Activated CD4-positive, CD25-positive, alpha-beta regulatory T cell treated with anti-CD3 and anti-CD28 coated beads, Interleukin-2, amount 50 U/mL, for 16 hours (primary cell): ENCODE measurements around the gene SOCS4.
A peak's percentile ranks its signal among the peaks of the same experiment; 100 is the strongest.

Experiments used
- DNase-seq: peaks from one replicate; pipeline ENCODE4 v3.0.0-alpha.2; 2020; ENCODE audit warnings: low read depth, low spot score

Gene SOCS4

DNA sequence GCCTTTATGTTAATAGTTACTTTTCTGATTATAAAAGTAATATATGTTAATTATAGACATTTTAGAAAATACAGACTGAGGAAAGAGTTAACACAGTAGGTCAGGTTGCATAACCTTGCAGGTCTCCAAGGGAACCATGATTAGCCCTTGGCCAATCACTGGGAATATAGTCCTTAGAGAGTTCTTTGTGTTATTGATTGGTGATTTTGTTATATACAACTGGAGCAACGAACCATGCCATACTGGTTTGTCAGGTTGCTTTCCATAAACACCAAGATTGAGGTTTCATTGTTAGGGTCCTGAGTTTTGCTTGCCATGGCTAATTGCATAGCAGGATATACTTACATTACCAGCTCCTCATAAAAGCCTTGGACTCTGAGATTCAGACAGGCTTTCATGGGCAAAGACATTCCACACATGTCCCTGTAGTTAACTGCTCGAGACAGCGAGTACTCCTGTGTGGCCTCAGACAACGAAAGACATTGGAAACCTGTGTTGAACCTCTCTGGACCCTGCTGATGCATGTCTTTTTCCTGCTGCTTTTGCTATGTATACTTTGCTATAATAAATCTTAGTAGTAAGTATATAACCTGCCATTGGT, 58.1 kb downstream of the SOCS4 start:
- no peak for DNase-seq

GRCh38 chr14:55086938-55087337, 59.9 kb downstream of the SOCS4 start:
- no peak for DNase-seq

- DNase-seq, result no peak
These were observed 61.3 kb downstream of the SOCS4 start for GRCh38 chr14:55088356-55088755.

DNA sequence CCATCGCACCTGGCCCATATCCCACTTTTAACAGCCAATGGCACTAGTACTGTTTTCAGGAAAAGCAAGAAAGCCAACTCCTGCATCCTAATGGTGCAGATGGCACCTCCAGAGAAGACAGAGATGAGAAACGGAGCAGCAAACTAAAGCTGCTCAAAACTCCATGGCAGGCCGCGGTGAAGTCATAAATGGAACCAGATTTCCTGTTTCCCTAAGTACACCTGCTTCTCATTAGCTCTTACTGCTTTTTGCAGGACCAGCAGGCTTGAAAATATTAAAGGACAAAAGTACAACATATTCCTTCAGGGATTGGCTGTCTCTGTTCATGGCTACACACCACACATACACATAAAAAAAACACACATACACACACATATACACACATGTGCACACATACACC, 65.3 kb downstream of the SOCS4 start:
- DNase-seq, result no peak

DNA sequence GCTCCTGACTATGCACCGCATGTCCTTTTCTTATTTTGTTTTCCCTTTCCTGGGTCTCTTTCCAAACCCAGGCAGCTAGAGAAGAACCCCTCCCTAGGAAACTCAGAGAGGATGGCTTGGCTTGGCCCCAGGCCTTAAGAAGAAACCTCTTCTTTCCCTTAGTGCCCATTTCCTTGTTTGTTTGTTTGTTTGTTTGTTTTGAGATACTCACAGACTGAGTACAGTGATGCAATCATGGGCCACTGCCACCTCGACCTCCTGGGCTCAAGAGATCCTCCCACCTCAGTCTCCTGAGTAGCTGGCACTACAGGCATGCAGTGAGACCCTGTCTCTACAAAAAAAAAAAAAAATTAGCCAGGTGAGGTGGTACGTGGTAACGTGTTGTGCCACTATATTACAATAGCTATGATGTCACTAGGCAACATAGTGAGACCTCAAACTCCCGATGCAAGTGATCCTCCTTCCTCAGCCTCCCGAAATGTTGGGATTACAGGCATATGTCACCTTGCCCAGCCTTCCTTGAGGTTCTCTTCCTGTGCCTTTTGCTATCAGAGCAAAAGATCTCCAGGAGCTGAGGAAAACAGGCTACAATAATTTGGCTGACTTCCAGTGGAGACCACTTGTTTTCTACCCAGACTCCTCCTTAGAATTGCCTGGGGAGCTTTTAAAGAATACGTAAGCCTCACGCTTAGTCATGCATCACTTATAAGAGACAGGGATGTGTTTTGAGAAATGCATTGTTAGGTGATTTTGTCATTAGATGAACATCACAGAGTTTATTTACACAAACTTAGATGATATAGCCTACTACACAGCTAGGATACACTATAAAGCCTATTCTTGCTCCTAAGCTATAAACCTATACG, 67.5 kb downstream of the SOCS4 start:
- DNase-seq, result no peak

DNA sequence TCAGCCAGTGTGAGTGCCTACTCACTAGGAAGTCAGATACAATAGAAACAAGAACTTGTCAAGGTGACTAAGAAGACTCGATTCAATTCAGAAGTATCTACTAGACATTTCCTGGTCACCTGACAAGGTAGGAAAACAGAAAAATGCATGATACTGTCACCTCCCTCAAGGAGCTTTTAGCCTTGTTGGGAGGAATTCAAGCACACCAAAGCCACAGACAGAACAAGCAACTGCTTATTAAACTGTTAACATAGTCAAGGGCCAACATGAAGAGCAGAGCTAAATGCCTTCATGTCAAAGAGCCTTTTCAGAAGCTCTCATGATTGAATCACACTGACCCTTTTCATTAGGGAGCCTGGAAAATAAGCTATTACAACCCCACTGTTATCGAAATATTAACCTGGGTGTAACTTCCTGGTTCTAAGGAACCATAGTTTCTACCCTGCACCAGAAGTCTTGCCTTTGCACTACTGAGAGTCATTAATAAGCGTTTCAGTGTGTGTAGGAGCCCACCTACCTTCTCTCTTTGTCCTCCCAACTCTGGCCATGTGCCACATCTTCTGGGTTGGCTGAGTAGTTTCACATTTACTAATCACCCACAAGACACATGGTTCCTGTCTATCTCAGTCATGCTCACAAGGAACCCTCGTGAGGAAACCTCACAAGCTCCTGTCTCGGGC, 71.0 kb downstream of the SOCS4 start:
- DNase-seq, result peak; percentile 30

DNA sequence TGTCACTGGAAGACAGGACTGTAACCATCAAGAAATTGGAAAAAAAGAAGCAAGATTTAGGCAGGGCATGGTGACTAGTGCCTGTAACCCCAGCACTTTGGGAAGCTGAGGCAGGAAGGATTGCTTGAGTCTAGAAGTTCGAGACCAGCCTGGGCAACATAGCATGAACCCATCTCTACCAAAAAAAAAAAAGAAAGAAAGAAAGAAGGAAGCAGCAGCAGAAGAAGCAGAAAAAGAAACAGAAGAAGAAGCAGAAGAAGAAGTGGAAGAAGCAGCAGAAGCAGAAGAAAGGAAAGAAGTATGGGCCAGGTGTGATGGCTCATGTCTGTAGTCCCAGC, 71.5 kb downstream of the SOCS4 start:
- no peak for DNase-seq
